Prostate gland (tissue), 2 donors: ENCODE data around the gene FOXL2.

Source experiments
- POLR2A ChIP-seq: fragments of 450-650 bp; IDR thresholded peaks from one replicate; pipeline ENCODE4 v1.6.1; 2016; ENCODE audit warnings: antibody characterized with exemption, mild to moderate bottlenecking
- POLR2AphosphoS5 ChIP-seq: sonication (generic); formaldehyde crosslinking; IDR thresholded peaks from one replicate; pipeline ENCODE4 v1.6.1; 2017; ENCODE audit warnings: antibody characterized with exemption
- TF ChIP-seq, protein P1 (sequence below), 4 experiments: fragments of 200-600 bp in 2 of 4; fragments of 450-650 bp in 2 of 4; sonication (generic) in 2 of 4; IDR thresholded peaks; 1 replicate in 3 of 4; 2 replicates in 1 of 4; pipeline ENCODE4 v1.5.1; 2016 to 2019; ENCODE audit warnings: antibody characterized with exemption in 4 of 4, mild to moderate bottlenecking in 2 of 4, moderate library complexity in 2 of 4

DNA sequence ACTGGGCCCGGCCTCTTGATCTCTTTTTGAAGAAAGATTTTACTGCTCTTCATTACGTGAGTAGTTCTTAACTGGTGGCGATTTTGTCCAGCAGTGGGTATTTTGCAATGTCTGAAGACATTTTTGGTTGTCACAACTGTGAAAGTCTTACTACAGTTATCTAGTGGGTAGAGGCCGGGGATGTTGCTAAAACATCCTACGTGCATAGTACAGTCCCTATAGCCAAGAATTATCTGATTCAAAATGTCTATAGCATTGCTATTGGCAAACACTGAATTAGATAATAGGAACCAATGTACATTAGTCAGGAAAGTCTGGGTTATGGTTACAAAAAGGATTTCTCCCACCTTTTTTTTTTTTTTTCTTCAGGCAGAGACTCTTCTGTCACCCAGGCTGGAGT lies 38.1 kb downstream of the FOXL2 start:
- no peak for TF ChIP-seq POLR2A
- TF ChIP-seq, protein P1, sequence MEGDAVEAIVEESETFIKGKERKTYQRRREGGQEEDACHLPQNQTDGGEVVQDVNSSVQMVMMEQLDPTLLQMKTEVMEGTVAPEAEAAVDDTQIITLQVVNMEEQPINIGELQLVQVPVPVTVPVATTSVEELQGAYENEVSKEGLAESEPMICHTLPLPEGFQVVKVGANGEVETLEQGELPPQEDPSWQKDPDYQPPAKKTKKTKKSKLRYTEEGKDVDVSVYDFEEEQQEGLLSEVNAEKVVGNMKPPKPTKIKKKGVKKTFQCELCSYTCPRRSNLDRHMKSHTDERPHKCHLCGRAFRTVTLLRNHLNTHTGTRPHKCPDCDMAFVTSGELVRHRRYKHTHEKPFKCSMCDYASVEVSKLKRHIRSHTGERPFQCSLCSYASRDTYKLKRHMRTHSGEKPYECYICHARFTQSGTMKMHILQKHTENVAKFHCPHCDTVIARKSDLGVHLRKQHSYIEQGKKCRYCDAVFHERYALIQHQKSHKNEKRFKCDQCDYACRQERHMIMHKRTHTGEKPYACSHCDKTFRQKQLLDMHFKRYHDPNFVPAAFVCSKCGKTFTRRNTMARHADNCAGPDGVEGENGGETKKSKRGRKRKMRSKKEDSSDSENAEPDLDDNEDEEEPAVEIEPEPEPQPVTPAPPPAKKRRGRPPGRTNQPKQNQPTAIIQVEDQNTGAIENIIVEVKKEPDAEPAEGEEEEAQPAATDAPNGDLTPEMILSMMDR (IDR thresholded peaks at IDR 0.05), result no peak
- TF ChIP-seq POLR2AphosphoS5, result no peak
